Measurements from ENCODE around the gene TTBK2.

TTBK2 gene

DNA sequence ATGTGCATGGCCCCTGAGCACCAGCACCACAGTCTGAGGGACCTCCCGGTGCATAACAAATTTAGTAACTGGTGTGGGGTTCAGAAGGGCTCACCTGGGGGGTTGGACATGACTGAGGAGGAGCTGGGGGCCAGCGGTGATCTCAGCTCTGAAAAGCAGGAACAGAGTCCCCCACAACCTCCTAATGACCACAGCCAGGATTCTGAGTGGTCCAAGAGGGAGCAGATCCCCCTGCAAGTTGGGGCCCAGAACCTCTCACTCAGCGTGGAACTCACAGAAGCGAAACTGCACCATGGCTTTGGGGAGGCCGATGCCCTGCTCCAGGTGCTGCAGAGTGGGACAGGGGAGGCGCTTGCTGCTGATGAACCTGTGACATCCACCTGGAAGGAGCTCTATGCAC, 226.6 kb downstream of the TTBK2 start:
- FAIRE-seq, result no peak
- DNase-seq (ENCODE audit: low spot score), result no peak

DNA sequence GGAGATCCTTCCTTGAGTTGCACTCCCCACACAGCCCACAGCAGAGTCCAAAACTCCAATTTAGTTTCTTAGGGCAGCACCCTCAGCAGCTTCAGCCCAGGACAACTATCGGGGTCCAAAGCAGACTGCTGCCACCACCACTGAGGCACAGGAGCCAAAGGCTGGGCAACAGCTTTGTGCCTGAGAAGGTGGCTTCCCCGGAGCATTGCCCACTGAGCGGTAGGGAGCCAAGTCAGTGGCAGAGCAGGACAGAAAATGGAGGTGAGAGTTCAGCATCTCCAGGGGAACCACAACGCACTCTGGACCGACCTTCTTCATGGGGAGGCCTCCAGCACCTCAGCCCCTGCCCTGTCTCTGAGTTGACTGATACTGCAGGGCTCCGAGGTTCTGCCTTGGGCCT, 227.1 kb downstream of the TTBK2 start:
- no peak for DNase-seq (ENCODE audit: low spot score)
- no peak for FAIRE-seq

DNA sequence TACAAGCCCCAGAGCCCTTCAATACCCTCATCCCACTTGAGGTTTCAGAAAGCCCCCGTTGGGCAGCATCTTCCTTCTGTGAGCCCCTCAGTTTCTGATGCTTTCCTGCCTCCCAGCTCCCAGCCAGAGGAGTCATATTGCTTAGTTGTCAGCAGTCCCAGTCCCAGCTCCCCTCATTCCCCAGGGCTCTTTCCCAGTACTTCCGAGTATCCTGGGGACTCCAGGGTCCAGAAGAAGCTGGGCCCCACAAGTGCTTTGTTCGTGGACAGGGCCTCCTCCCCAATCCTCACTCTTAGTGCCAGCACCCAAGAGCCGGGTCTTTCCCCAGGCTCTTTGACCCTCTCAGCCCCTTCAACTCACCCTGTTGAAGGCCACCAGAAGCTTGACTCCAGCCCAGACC, 227.6 kb downstream of the TTBK2 start:
- FAIRE-seq (no peak), DNase-seq (ENCODE audit: low spot score) (no peak)

DNA sequence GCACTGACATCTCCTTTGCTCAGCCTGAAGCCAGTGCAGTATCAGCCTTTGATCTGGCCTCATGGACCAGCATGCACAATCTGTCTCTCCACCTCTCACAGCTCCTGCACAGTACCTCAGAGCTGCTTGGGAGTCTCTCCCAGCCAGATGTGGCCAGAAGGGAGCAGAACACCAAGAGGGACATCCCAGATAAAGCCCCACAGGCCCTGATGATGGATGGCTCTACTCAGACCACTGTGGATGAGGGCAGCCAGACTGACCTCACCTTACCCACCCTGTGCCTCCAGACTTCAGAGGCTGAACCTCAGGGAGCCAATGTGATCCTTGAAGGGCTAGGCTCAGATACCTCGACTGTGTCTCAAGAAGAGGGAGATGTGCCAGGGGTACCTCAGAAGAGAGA, 228.0 kb downstream of the TTBK2 start:
- DNase-seq (ENCODE audit: low spot score), result no peak
- FAIRE-seq, result no peak

DNA sequence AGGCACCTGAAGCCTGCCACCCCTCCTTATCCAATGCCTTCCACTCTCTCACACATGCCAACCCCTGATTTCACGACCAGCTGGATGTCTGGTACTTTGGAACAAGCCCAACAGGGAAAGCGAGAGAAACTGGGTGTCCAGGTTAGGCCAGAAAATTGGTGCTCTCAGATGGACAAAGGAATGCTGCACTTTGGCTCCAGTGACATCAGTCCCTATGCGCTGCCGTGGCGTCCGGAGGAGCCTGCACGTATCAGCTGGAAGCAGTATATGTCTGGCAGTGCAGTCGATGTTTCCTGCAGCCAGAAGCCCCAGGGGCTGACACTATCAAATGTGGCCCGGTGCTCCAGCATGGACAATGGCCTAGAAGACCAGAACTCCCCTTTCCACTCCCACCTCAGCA, 228.8 kb downstream of the TTBK2 start:
- FAIRE-seq (no peak), DNase-seq (ENCODE audit: low spot score) (no peak)

DNA sequence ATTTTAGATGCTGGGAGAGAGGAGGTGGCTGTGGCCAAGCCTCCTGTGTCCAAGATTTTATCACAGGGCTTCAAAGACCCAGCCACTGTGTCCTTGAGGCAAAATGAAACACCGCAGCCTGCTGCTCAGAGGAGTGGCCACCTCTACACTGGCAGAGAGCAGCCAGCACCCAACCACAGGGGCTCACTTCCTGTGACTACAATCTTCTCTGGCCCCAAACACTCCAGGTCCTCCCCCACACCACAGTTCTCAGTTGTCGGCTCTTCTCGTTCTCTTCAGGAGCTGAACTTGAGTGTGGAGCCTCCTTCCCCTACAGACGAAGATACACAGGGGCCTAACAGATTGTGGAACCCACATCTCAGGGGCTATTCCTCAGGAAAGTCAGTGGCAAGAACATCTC, 229.3 kb downstream of the TTBK2 start:
- DNase-seq (ENCODE audit: low spot score) (no peak), FAIRE-seq (no peak)
